T-helper 1 cell (primary cell): ENCODE measurements around the gene GNG12.

Experiments used
- DNase-seq, 5 donors: peaks; one replicate each; pipeline ENCODE4 v3.0.0-alpha.2; 2012 to 2020
- total RNA-seq, 4 donors: gene quantifications; one replicate each; lab custom pipeline; 2026; lab: John Stamatoyannopoulos, UW

The GNG12 gene
- total RNA-seq, result 0 reads per million in 4 donors

GRCh38 chr1:67832737-67833601, at the start of gene GNG12:
GNG12 (minus strand) TSS chr1:67833467; CDS start chr1:67707686, 125,781 bp downstream.
- DNase-seq, result peak in 2 of 5 donors; percentile 2 to 24

- DNase-seq, result no peak
Measured at GRCh38 chr1:67882196-67882958, 49.1 kb upstream of the GNG12 start.

GRCh38 chr1:67880056-67880601, 46.9 kb upstream of the GNG12 start:
- no peak for DNase-seq

GRCh38 chr1:67879485-67879884, 46.2 kb upstream of the GNG12 start:
- DNase-seq, result no peak

GRCh38 chr1:67874501-67875111, 41.3 kb upstream of the GNG12 start:
- DNase-seq, result no peak

GRCh38 chr1:67869233-67869632, 36.0 kb upstream of the GNG12 start:
- no peak for DNase-seq

- DNase-seq, result no peak
Measured at GRCh38 chr1:67863637-67864036, 30.4 kb upstream of the GNG12 start.

GRCh38 chr1:67862685-67863084, 29.4 kb upstream of the GNG12 start:
- DNase-seq, result no peak

- DNase-seq, result no peak
Measured at GRCh38 chr1:67861856-67862516, 28.7 kb upstream of the GNG12 start.

- DNase-seq, result no peak
Measured at GRCh38 chr1:67860776-67861175, 27.5 kb upstream of the GNG12 start.

GRCh38 chr1:67856921-67857320, 23.7 kb upstream of the GNG12 start:
- DNase-seq, result no peak

GRCh38 chr1:67855961-67856360, 22.7 kb upstream of the GNG12 start:
- no peak for DNase-seq

GRCh38 chr1:67855444-67855843, 22.2 kb upstream of the GNG12 start:
- DNase-seq, result no peak

- DNase-seq, result no peak
Measured at GRCh38 chr1:67853704-67854103, 20.4 kb upstream of the GNG12 start.

- DNase-seq, result no peak
Measured at GRCh38 chr1:67851800-67852199, 18.5 kb upstream of the GNG12 start.

- no peak for DNase-seq
Measured at GRCh38 chr1:67850611-67851075, 17.4 kb upstream of the GNG12 start.

- no peak for DNase-seq
Measured at GRCh38 chr1:67850151-67850551, 16.9 kb upstream of the GNG12 start.

GRCh38 chr1:67847466-67847865, 14.2 kb upstream of the GNG12 start:
- DNase-seq, result no peak

GRCh38 chr1:67846538-67846937, 13.3 kb upstream of the GNG12 start:
- no peak for DNase-seq

- no peak for DNase-seq
Measured at GRCh38 chr1:67844988-67845387, 11.7 kb upstream of the GNG12 start.

GRCh38 chr1:67843746-67844145, 10.5 kb upstream of the GNG12 start:
- DNase-seq, result no peak

GRCh38 chr1:67843331-67843730, 10.1 kb upstream of the GNG12 start:
- DNase-seq, result no peak
